GM19455 (cell line): ENCODE data around the gene FBXO10.
"Not testable (repeated sequence)": the region's sequence is repeated elsewhere in the genome, so short reads cannot be mapped to it uniquely, and the experiment has no call there.

Source experiments
- ATAC-seq: cut with Tn5 transposase; IDR thresholded peaks from one replicate; pipeline ENCODE4 v1.9.1; 2021; ENCODE audit not compliant: unreplicated experiment

Gene FBXO10

DNA sequence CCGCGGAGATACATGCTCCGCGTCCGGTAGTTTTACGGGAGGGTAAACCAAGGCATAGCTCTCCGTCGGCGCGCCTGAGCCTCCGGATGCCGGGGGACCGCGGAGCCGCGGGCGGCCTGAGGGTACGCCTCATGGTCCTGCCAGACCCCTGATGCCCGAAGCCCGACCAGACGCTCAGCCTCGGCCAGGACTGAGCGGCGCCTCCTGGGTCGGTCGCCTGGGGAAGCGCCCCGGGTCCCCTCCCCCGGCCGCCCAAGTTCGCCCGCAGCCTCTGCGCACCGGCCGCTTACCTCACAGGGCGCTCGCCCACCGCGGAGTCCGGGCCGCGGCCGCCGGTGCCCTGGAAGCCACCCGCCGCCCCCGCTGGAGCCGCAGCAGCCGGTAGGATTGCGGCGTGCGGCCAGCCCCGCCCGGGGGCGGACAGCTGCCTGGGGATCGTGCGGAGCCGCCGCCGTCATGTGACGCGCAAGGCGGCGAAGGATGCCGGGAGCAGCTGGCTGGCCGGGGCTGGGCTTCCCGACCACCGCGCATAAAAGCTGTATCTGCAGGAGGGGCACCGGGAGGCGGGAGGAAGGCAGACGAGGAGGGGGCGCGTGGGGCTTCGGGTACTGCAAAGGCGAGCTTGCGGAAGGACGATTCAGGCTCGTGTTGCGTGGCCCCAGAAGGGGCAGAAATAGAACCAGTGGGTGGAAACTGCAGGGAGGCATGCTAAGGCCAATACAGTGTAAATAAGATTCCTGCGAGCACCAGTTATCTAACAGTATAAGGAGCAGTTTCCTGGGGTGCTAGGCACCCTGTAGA lies at the start of gene FBXO10:
Gene FBXO10 (minus strand): TSS at position 460 of the 801 bp plus-strand sequence. CDS start 34,612 bp downstream, outside the sequence.
- peak; percentile 81 for ATAC-seq

DNA sequence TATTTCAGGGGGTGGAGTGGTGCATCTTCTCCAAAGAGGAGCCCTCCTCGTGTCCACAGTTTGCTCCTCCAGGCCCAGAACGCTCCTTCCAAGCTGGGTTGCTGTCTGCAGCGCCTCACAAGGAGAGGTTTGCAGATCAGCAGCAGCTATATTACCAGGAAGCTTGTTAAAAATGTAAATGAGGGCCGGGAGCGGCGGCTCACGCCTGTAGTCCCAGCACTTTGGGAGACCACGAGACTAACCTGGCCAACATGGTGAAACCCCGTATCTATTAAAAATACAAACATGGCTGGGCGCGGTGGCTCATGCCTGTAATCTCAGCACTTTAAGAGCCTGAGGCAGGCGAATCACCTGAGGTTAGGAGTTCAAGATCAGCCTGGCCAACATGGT lies 49.6 kb upstream of the FBXO10 start:
- ATAC-seq, result no peak

GRCh38 chr9:37625036-37625757 lies 49.0 kb upstream of the FBXO10 start:
- ATAC-seq, result no peak

- no peak for ATAC-seq
Observed at GRCh38 chr9:37624073-37624472, 47.9 kb upstream of the FBXO10 start.

DNA sequence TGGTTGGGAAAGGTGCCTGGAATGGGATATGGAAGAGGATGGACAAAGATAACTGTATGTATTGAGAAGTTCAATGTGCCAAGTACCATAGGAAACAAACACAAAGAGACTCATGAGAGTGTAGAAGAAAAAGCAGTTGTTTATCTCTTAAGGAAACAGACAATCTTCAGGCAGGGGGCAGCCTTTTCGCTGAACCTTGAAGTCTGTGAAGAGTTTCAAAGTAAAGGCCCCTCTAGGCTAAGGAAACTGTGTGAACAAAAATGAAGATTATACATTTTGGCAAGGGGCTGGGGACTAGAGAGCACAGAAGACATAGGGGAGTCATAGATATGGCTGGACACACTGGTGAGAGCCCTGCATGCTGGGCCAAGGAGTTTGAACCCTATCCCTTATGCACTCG lies 47.1 kb upstream of the FBXO10 start:
- ATAC-seq, result no peak

DNA sequence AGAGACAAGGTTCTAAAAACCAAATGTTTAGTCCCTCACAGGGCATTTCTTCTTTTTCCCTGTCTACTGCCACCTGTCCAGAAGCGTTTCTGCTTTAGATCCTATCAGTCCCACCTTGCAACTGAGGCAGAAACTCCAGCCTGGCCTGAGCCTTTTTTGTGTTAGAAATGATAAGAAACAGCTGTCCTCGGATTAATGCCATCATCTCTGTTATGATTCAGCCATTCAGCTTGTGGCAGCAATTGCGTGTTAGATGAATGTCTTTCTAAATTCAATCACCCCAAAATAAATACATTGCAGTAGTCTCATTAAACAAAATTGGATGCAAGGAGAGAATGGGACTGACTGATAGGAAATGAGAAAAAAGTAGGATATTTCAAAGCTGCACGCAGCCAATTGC lies 46.3 kb upstream of the FBXO10 start:
- no peak for ATAC-seq

DNA sequence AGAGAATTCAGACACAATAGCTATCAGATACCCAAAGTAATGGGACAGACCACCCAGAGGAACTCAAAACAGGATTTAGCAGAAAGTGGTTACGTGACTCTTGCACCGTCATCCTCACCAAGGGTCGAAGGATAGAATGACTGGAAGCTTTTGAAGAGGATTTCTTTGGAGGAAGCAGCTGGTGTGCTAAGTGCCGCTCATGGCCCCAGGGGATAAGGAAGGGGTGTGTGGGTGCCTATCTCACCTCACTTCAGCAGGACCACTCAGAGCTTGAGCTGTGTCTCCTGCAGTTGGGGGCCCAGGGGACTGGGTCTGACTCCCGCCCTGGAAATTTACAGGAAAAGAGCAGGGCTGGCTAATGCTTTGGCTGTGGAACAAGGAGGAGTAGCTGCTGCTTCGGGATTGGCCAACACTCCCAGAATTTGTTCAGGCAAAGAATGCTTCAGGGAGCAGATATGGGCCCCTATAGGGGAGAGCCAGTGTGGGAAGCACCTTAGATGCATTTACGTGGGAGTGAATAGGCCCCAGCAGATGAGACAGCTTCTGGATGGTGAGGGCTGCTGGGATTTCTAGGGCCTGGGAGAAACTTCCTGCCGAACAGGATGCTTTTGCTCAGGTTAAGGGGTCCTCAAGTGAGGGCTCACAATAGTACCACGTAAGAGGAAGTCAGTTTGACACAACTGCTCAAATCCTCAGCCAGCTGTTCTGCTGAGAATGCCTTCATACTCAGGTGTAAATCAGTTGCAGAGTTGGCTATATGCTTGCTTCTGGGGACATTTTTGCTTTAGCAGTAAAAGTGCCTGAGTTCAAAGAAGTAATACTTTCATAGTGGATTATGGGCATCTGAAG lies 45.3 kb upstream of the FBXO10 start:
- ATAC-seq, result no peak

DNA sequence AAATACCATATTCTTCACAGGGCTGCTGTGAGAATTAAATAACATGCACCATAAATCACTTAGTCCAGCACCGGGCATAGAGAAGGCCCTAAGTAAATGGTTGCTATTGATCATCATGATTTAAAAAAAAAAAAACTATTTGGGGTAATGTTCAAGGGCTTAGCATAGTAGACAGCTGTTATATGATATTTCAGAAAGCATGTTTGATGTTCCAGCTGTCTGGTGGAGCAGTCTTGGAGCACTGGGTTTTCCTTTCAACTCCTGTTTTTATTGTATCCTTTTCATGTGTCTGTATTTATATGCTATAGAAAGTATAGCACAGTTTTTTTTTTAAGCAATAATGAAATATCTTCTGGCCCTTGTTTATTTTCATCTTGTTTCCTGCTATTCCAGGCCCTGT lies 44.2 kb upstream of the FBXO10 start:
- no peak for ATAC-seq

DNA sequence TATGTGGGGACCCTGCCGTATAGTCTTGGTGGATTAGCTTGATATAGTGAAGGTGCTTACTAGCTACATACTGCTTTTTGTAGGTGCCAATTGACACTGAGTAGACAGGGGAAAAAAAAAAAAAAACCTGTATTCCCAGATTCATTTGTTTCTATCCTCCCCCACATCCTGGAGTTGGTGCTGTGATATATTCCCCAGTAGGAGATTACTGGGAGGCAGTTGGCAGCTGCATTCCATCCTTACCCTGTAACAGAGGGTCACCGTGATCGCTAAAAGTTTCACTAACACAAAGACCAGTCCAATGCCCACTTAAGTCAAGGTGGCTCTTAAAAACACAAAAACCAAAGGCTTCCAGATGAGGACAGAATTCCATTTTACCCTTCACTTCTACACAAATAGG lies 43.6 kb upstream of the FBXO10 start:
- ATAC-seq, result no peak

DNA sequence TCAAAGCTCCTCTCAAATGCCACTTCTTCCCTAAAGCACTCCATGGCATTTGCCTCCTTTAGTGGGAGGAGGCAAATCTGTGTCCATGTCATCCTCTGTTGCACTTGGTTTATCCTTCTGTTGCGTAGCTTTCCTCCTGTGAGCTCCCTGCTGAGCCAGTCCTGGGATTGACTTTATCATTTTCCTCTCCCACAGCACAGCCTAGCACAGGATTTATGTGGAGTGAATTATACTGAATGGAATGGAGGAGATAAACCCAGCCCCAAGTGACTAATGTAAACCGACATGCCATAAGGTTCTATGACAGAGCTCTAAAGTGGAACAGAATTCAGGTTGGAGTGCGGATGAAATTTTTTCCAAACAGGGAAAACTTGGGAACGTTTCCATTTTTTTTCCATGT lies 42.6 kb upstream of the FBXO10 start:
- ATAC-seq, result no peak

GRCh38 chr9:37617832-37618231 lies 41.7 kb upstream of the FBXO10 start:
- no peak for ATAC-seq

DNA sequence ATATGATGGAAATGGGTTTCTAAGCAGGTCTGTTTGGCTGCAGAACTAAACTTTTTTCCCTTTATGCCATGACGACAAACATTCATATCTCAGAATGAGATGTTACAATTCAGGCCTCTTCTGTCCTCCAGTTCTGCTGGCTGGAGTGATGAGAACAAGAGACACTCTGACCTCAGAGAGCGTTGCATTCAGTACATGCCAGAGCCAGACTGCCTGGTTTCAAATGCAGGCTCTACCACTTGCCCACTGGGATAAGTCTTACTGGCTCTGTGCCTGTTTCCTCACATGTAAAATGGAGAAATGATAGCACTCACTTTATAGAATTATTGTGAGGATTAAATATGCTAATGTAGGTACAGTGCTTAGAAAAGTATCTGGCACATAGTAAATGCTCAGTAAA lies 41.0 kb upstream of the FBXO10 start:
- no peak for ATAC-seq

GRCh38 chr9:37611961-37612360 lies 35.8 kb upstream of the FBXO10 start:
- no peak for ATAC-seq

DNA sequence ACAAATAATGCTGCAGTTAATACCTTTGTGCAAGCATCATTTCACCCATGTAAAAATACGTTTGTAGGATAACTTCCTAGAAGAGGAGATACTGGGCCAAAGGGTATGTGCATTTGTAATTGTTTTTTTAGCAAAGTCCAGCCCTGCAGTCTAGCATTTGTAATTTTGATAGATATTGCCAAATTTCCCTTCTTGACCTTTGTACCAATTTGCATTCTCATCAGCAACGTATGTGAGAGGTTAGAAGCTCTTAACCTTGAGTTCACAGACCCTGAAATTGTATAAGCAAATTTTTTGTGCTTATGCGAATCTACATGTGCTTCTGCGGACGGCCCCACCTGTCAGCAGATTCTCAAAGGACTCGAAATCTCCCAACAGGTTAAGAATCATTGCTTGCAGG lies 34.8 kb upstream of the FBXO10 start:
- ATAC-seq, result no peak

DNA sequence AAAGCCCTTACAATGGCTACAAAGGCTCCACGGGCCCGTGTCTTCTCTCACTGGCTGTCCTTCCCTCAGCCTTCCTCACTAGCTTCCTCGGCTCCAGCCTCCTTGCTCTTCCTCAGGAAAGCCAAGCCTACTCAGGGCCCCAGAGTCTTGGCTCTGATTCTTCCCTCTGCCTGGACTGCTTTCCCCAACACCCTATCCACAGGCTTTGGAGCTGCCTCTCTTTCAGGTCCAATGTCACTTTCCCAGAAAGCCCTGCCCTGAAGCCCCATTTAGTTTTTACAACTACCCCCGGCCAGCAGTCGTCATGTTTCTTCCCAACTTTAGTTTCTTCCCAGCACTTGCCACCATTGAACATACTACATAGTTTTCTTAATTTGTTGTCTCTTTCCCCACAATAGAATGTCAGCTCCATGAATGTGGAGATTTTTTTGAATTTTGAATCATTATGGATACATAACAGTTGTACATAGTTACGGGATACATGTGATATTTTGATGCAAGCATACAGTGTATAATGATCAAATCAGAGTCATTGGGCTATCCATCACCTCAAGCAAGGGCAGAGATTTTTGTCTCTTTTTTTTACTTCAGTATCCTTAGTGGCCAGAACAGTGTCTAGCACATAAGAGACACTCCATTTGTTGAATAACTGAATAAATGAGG lies 33.7 kb upstream of the FBXO10 start:
- no peak for ATAC-seq

GRCh38 chr9:37608250-37608649 lies 32.1 kb upstream of the FBXO10 start:
- no peak for ATAC-seq

DNA sequence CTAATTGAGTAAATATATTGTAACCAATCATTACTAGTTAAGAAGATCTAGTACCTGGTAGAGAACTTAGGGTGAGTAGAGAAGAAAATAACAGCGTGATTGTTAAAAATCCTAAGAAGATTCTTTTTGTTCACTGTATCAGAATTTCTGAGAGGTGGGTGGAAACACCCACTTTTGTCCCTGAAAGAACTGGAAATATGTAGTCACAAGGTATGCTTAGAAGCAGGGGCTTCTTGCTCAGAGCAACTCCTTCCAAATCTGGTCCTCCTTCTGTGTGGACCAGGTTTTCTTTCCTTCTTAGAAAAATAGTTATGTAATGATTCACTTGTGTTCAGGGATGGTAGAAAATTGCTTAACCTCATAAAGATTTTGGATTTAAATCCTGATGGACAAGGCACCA lies 28.1 kb upstream of the FBXO10 start:
- no peak for ATAC-seq

DNA sequence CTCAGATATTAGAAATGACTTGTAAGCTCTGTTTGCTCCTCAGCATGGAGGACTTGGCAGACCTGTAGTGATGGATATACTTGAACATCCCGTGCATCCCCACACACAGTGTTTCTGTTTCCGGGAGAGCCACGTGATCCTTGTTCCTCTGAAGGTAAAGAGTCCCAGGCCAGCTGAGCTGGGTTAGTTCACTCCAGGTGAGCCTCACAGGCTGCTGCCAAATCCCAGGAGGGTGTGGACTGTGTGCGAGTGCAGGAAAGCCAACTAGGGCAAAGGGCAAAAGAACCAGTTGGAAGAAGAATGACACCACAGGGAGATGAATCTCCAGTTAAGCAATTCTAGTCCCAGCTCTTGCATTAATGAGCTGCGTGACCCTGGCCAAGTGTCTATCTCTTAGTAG lies 26.6 kb upstream of the FBXO10 start:
- ATAC-seq, result no peak

DNA sequence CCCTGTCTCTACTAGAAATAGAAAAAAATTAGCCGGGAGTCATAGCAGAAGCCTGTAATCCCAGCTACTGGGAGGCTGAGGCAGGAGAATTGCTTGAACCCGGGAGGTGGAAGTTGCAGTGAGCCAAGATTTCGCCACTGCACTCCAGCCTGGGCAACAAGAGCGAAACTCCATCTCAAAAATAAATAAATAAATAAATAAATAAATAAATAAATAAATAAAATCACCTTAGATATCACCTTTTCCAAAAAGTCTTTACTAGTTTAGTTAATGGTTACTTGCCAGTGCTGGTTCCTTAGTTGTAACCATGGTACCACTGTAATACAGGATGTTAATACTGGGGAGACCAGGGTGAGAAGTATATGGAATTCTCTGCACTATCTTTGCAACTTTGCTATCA lies 25.9 kb upstream of the FBXO10 start:
- ATAC-seq, result not testable (repeated sequence)

GRCh38 chr9:37596504-37596903 lies 20.3 kb upstream of the FBXO10 start:
- no peak for ATAC-seq

GRCh38 chr9:37593883-37594448 lies 17.8 kb upstream of the FBXO10 start:
- no peak for ATAC-seq
